Neural progenitor cell (in vitro differentiated cells): ENCODE results near the gene RNPEP. TPM values are rescaled to one million over a fixed set of nuclear protein-coding genes. Genes with fewer than 3 reads are reported as not detected.

Source experiments
- DNase-seq: peaks from one replicate; pipeline ENCODE4 v3.0.0-alpha.2; 2016; ENCODE audit warnings: low spot score
- H2AFZ ChIP-seq: fragments of 200-600 bp; sonication (generic); replicated peaks from 2 replicates; pipeline ENCODE4 v1.6.1; 2016; ENCODE audit warnings: antibody characterized with exemption
- H3F3A ChIP-seq: fragments of 200-600 bp; sonication (generic); 2 replicates; pipeline ENCODE4 v1.6.1; 2016; ENCODE audit warnings: antibody characterized with exemption, low read depth
- H3K27ac ChIP-seq: fragments of 200-600 bp; sonication (generic); 2 replicates; pipeline ENCODE4 v1.5.1; 2016; ENCODE audit warnings: mild to moderate bottlenecking
- H3K27me3 ChIP-seq: fragments of 200-600 bp; sonication (generic); 2 replicates; pipeline ENCODE4 v1.6.1; 2016; ENCODE audit warnings: mild to moderate bottlenecking, moderate library complexity
- H3K36me3 ChIP-seq: fragments of 200-600 bp; sonication (generic); 2 replicates; pipeline ENCODE4 v1.5.1; 2016
- H3K4me1 ChIP-seq: fragments of 200-600 bp; sonication (generic); 2 replicates; pipeline ENCODE4 v1.6.1; 2016; ENCODE audit warnings: mixed run types
- H3K4me2 ChIP-seq: fragments of 200-600 bp; sonication (generic); 2 replicates; pipeline ENCODE4 v1.6.1; 2016
- H3K4me3 ChIP-seq: fragments of 200-600 bp; sonication (generic); 2 replicates; pipeline ENCODE4 v1.5.1; 2016
- H3K79me2 ChIP-seq: fragments of 200-600 bp; sonication (generic); 2 replicates; pipeline ENCODE4 v1.6.1; 2016; ENCODE audit warnings: low read depth
- H3K9ac ChIP-seq: fragments of 200-600 bp; sonication (generic); 2 replicates; pipeline ENCODE4 v1.6.1; 2016
- H3K9me3 ChIP-seq: fragments of 200-600 bp; sonication (generic); 2 replicates; pipeline ENCODE4 v1.5.1; 2016; ENCODE audit warnings: low read depth
- H4K20me1 ChIP-seq: fragments of 200-600 bp; sonication (generic); 2 replicates; pipeline ENCODE4 v1.6.1; 2016; ENCODE audit warnings: low read depth
- H3K27ac Mint-ChIP-seq: 3 replicates; pipeline ENCODE4 v1.8.0; 2021; ENCODE audit warnings: mixed read lengths
- H3K27me3 Mint-ChIP-seq: 2 replicates; pipeline ENCODE4 v1.8.0; 2022; ENCODE audit warnings: low read depth, mild to moderate bottlenecking, inconsistent platforms, moderate library complexity, mixed read lengths; ENCODE audit not compliant: insufficient read depth
- H3K36me3 Mint-ChIP-seq: 3 replicates; pipeline ENCODE4 v1.8.0; 2021; ENCODE audit warnings: mixed read lengths
- H3K4me1 Mint-ChIP-seq: 3 replicates; pipeline ENCODE4 v1.8.0; 2021; ENCODE audit warnings: mixed read lengths
- H3K4me3 Mint-ChIP-seq: 3 replicates; pipeline ENCODE4 v1.8.0; 2021; ENCODE audit warnings: mild to moderate bottlenecking, moderate library complexity, mixed read lengths
- H3K9me3 Mint-ChIP-seq: 3 replicates; pipeline ENCODE4 v1.8.0; 2020; ENCODE audit warnings: mixed read lengths
- EZH2 ChIP-seq: fragments of 200-600 bp; sonication (generic); IDR thresholded peaks from 2 replicates; pipeline ENCODE4 v1.6.1; 2017; ENCODE audit warnings: antibody characterized with exemption, mild to moderate bottlenecking, moderate library complexity
- EZH2phosphoT487 ChIP-seq: fragments of 200-600 bp; sonication (generic); IDR thresholded peaks from 2 replicates; pipeline ENCODE4 v1.6.1; 2017; ENCODE audit warnings: antibody characterized with exemption
- total RNA-seq: library from RNA; depleted of rRNA; stranded (reverse); fragments of >200 nt; gene quantifications from 2 replicates; pipeline ENCODE4 v1.2.3, GENCODE V29; 2015; ENCODE audit warnings: low replicate concordance
- TF ChIP-seq, protein P1 (sequence below): fragments of 200-600 bp; sonication (generic); IDR thresholded peaks from 2 replicates; pipeline ENCODE4 v1.5.1; 2017; ENCODE audit warnings: antibody characterized with exemption, mild to moderate bottlenecking

Gene RNPEP
- total RNA-seq, 1 donor from 2014 or later = 48.7 TPM

DNA sequence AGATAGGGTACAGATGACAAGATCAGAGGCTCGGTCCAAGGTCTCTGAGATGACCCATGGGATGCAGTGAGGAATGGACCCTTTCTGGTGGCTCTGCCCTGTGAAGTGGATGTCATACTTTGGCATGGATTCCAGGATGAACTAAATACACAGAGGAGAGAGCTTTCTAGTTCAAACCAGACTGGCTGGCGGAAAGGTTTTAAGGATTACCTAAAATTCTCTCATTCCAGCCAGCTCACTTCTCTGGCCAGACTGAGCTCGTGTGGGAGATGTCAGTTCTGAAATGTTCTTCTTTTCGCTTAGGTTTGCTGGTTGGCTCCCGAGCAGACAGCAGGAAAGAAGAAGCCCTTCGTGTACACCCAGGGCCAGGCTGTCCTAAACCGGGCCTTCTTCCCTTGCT is 6.2 kb downstream of the RNPEP start:
- peaks cover 5% of the 10 kb centered on the region for H3K4me1 ChIP-seq
- H3K27me3 Mint-ChIP-seq = no peaks in the 10 kb centered on the region
- H3K4me3 ChIP-seq = no peak overlapping the region
- H3K4me2 ChIP-seq = no peak overlapping the region
- H3K27ac ChIP-seq = no peak overlapping the region
- H3K36me3 Mint-ChIP-seq = peaks cover 24% of the 10 kb centered on the region
- no peak overlapping the region for H2AFZ ChIP-seq
- DNase-seq = no peak
- no peak overlapping the region for H3K27ac Mint-ChIP-seq
- H3K9ac ChIP-seq = no peak overlapping the region
- H3K9me3 Mint-ChIP-seq = no peaks in the 10 kb centered on the region
- H3K9me3 ChIP-seq = no peaks in the 10 kb centered on the region
- peaks cover 11% of the 10 kb centered on the region for H3K4me1 Mint-ChIP-seq
- TF ChIP-seq EZH2phosphoT487 = no peak
- TF ChIP-seq, protein P1, sequence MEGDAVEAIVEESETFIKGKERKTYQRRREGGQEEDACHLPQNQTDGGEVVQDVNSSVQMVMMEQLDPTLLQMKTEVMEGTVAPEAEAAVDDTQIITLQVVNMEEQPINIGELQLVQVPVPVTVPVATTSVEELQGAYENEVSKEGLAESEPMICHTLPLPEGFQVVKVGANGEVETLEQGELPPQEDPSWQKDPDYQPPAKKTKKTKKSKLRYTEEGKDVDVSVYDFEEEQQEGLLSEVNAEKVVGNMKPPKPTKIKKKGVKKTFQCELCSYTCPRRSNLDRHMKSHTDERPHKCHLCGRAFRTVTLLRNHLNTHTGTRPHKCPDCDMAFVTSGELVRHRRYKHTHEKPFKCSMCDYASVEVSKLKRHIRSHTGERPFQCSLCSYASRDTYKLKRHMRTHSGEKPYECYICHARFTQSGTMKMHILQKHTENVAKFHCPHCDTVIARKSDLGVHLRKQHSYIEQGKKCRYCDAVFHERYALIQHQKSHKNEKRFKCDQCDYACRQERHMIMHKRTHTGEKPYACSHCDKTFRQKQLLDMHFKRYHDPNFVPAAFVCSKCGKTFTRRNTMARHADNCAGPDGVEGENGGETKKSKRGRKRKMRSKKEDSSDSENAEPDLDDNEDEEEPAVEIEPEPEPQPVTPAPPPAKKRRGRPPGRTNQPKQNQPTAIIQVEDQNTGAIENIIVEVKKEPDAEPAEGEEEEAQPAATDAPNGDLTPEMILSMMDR = no peak
- no peak overlapping the region for H3K4me3 Mint-ChIP-seq
- no peaks in the 10 kb centered on the region for H3K27me3 ChIP-seq
- peaks cover 5% of the 10 kb centered on the region for H3K36me3 ChIP-seq
- H4K20me1 ChIP-seq = peaks cover 24% of the 10 kb centered on the region
- H3F3A ChIP-seq = peaks cover 1% of the 10 kb centered on the region
- peaks cover 47% of the 10 kb centered on the region for H3K79me2 ChIP-seq

DNA sequence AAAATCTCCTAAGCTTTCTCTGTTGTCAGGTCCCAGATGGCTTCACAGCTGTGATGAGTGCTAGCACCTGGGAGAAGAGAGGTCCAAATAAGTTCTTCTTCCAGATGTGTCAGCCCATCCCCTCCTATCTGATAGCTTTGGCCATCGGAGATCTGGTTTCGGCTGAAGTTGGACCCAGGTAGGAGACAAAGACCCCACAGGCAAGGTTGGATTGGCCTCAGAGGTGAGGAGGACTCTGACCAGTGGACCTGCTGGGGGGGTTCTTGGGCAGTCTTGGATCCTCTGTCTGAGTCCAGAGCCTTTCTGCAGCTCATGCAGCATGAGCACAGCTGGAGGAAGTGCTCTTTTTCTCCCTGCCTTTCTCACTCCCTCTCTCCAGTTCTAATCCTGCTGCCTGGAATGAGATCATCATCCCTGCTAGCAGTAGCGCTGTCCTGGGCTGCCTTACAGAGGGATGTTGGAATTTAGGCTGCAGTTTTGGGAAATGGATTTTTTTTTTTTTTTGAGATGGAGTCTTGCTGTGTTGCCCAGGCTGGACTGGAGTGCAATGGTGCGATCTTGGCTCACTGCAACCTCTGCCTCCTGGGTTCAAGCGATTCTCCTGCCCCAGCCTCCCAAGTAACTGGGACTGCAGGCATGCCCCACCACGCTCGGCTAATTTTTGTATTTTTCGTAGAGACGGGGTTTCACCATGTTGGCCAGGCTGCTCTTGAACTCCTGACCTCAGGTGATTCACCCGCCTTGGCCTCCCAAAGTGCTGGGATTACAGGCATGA is 7.1 kb downstream of the RNPEP start:
- Histone ChIP-seq H3K9ac (no peak overlapping the region), H3K4me3 (no peak overlapping the region), H3K9me3 (no peaks in the 10 kb centered on the region), H4K20me1 (peaks cover 17% of the 10 kb centered on the region), H3K27ac (no peak overlapping the region), H3K4me2 (no peak overlapping the region), H3K27me3 (no peaks in the 10 kb centered on the region), H2AFZ (no peak overlapping the region), H3K36me3 (peaks cover 5% of the 10 kb centered on the region), H3K79me2 (peaks cover 37% of the 10 kb centered on the region), H3F3A (no peaks in the 10 kb centered on the region), H3K4me1 (no peaks in the 10 kb centered on the region)
- DNase-seq = no peak
- Mint-ChIP-seq H3K4me3 (no peak overlapping the region), H3K36me3 (peaks cover 28% of the 10 kb centered on the region), H3K4me1 (peaks cover 4% of the 10 kb centered on the region), H3K9me3 (no peaks in the 10 kb centered on the region), H3K27ac (no peak overlapping the region), H3K27me3 (no peaks in the 10 kb centered on the region)
- TF ChIP-seq EZH2phosphoT487 (no peak), EZH2 (no peak)
- TF ChIP-seq, protein P1 = no peak

GRCh38 chr1:201990427-201990826 is 8.0 kb downstream of the RNPEP start:
- H3K36me3 ChIP-seq = peaks cover 5% of the 10 kb centered on the region
- no peak overlapping the region for H3K27ac Mint-ChIP-seq
- H3K4me1 Mint-ChIP-seq = peaks cover under 1% of the 10 kb centered on the region
- no peaks in the 10 kb centered on the region for H3K9me3 ChIP-seq
- H2AFZ ChIP-seq = no peak overlapping the region
- TF ChIP-seq EZH2 (no peak), EZH2phosphoT487 (no peak)
- TF ChIP-seq, protein P1 = no peak
- peaks cover 28% of the 10 kb centered on the region for H3K36me3 Mint-ChIP-seq
- peaks cover 29% of the 10 kb centered on the region for H3K79me2 ChIP-seq
- no peaks in the 10 kb centered on the region for H3K9me3 Mint-ChIP-seq
- no peak for DNase-seq
- no peak overlapping the region for H3K27ac ChIP-seq
- no peak overlapping the region for H3K9ac ChIP-seq
- H3K4me1 ChIP-seq = no peaks in the 10 kb centered on the region
- H3K4me3 ChIP-seq = no peak overlapping the region
- H3K4me3 Mint-ChIP-seq = no peak overlapping the region
- H3K27me3 ChIP-seq = no peaks in the 10 kb centered on the region
- H3K27me3 Mint-ChIP-seq = no peaks in the 10 kb centered on the region
- H3F3A ChIP-seq = no peaks in the 10 kb centered on the region
- peaks cover 17% of the 10 kb centered on the region for H4K20me1 ChIP-seq
- H3K4me2 ChIP-seq = no peak overlapping the region
